ENCODE measurements around the gene SMIM38. TPM values are rescaled to one million over a fixed set of nuclear protein-coding genes. Genes with fewer than 3 reads are reported as not detected.
A peak's percentile ranks its signal among the peaks of the same experiment; 100 is the strongest.

Gene SMIM38
- 1 to 10 TPM in 3 of 6 donors, under 1 TPM in 3; 0.47 to 6.2 (median 1.2) TPM for total RNA-seq
- polyA plus RNA-seq = 1 to 10 TPM in 1 of 2 donors, under 1 TPM in 1; 0.33 to 1.5 TPM

- Histone ChIP-seq H3K27me3 (no peaks in the 10 kb centered on the region), H3K36me3 (no peaks in the 10 kb centered on the region), H3K27ac (peak within 1 kb of the TSS; percentile 43 to 67 (median 62)), H3K9me3 (no peaks in the 10 kb centered on the region), H3K4me1 (no peaks in the 10 kb centered on the region), H3K4me3 (peak within 1 kb of the TSS in 1 of 4 donors; percentile 8)
- FAIRE-seq (no peak), DNase-seq (no peak), ATAC-seq (peak; percentile 15 to 41 (median 30))
- intact Hi-C loops (cut with DNase I) = no loop called here
- WGBS, 2 donors = 68 to 72% methylated on average over 32 of the region's 32 CpGs
- TF ChIP-seq CTCF (IDR thresholded peaks at IDR 0.05) = no peak
Measured at GRCh38 chr11:69155302-69156234, at the start of gene SMIM38. SMIM38 (plus strand) TSS chr11:69155935; CDS start chr11:69157847, 1,912 bp downstream.

DNA sequence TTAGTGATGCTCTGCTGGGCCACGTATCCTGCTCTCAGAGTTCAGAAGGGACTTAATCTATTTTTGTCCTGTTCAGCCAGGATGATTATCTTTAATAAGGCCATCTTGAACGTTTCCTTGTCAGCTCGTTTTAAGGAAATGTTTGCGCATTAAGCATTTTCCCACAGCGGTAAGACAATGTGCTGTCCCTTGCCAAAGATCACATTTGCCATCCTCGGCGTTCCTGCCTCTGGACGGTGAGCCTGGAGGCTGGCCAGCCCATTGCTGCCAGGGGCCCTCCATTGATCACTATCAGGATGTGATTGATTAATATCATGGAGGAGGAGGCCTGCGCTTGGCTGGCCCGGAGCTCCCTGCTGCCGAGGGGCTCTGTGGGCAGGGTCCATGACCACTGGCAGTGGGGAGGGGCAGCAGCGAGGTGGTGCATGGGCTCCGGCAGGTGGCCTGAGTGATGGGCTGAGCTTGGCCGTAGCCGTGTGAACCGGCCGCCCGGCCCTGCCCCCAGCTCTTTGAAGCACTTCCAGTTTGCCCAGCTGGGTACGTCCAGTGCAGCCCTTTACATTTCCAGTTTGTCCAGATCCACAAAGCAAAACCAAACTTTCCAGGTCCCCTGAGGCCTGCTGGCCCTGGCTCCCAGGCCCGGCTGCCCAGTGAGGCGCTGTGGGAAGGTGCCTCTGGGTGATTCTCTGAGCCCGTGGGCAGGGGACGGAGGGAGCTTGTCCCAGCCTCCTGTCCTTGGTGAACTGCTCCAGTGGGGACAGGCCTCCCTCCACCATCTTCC lies 49.5 kb upstream of the SMIM38 start:
- intact Hi-C loops (cut with DNase I) = no loop called here
- H3K36me3 ChIP-seq = no peaks in the 10 kb centered on the region
- DNase-seq (peak in 2 of 6 donors; percentile 38 to 60), FAIRE-seq (no peak), ATAC-seq (peak; percentile 2 to 33 (median 18))
- H3K4me3 ChIP-seq = no peak overlapping the region
- peak overlapping the region; percentile 15 to 33 (median 24) for H3K27ac ChIP-seq
- no peak for TF ChIP-seq CTCF (IDR thresholded peaks at IDR 0.05)
- H3K4me1 ChIP-seq = no peaks in the 10 kb centered on the region
- H3K9me3 ChIP-seq = no peaks in the 10 kb centered on the region
- 27 to 56% methylated on average over 23 of the region's 23 CpGs for WGBS, 2 donors
- no peaks in the 10 kb centered on the region for H3K27me3 ChIP-seq

DNA sequence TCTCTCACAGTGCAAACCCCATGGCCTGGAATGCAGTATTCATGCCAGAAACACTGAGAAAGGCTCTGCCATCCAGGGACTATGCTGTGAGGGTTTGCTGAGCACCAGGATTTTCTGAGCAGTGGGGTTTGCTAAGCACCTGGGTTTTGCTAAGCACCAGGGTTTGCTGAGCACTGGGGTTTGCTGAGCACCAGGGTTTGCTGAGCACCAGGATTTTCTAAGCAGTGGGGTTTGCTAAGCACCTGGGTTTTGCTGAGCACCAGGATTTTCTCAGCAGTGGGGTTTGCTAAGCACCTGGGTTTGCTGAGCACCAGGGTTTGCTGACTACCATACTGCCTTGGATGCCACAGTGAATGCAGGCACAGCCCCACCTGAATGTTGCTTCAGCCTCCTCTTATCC lies 48.3 kb upstream of the SMIM38 start:
- no peaks in the 10 kb centered on the region for H3K9me3 ChIP-seq
- no peak overlapping the region for H3K4me3 ChIP-seq
- no peak for TF ChIP-seq CTCF (IDR thresholded peaks at IDR 0.05)
- FAIRE-seq = no peak
- H3K27ac ChIP-seq = no peak overlapping the region
- ATAC-seq = no peak
- no peak for DNase-seq
- intact Hi-C loops (cut with DNase I) = no loop called here
- H3K4me1 ChIP-seq = no peaks in the 10 kb centered on the region
- no peaks in the 10 kb centered on the region for H3K27me3 ChIP-seq
- no peaks in the 10 kb centered on the region for H3K36me3 ChIP-seq

DNA sequence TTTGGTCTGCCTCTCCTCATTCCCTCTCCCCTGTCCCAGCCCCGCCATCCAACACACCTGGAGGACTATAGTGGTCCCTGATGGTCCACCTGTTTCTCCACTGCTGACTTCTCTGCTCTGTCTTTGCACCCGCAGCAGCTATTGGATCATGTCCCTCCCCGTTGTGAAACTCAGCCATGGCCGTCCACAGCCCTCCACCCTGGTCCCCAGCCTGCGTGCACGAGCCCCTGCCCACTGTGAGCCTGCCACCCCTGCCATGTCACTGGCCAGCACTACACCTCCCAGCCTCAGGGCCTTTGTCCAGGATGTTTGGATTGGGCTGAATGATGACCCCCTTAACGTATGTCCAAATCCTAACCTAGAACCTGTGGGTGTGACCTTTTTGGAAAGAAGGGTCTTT lies 47.7 kb upstream of the SMIM38 start:
- WGBS, 2 donors = 91 to 95% methylated on average over 7 of the region's 7 CpGs
- H3K36me3 ChIP-seq = no peaks in the 10 kb centered on the region
- FAIRE-seq = no peak
- H3K9me3 ChIP-seq = no peaks in the 10 kb centered on the region
- no peaks in the 10 kb centered on the region for H3K4me1 ChIP-seq
- no peak for TF ChIP-seq CTCF (IDR thresholded peaks at IDR 0.05)
- no peak for ATAC-seq
- peak in 3 of 6 donors; percentile 13 to 52 (median 41) for DNase-seq
- H3K27ac ChIP-seq = no peak overlapping the region
- H3K27me3 ChIP-seq = no peaks in the 10 kb centered on the region
- no peak overlapping the region for H3K4me3 ChIP-seq
- intact Hi-C loops (cut with DNase I) = no loop called here

Measured in pancreas (tissue), 10 donors.